Effector memory CD8-positive, alpha-beta T cell (primary cell): ENCODE data around the gene ATG7.
A peak's percentile ranks its signal among the peaks of the same experiment; 100 is the strongest.

Experiments used
- ATAC-seq: fragments of 150-1000 bp; cut with Tn5 transposase; replicated peaks from 2 replicates; pipeline ENCODE4 v1.10.0; 2021; ENCODE audit warnings: mild to moderate bottlenecking, moderate library complexity
- DNase-seq, 3 experiments: peaks; one replicate each; pipeline ENCODE4 v3.0.0; 2021
- H3K27ac Mint-ChIP-seq, 2 donors: one replicate each; pipeline ENCODE4 v1.8.0; 2022; ENCODE audit warnings: mild to moderate bottlenecking in 2 of 2, mixed read lengths in 2 of 2, moderate library complexity in 2 of 2
- H3K27me3 Mint-ChIP-seq, 2 donors: one replicate each; pipeline ENCODE4 v1.8.0; 2022; ENCODE audit warnings: mixed read lengths in 2 of 2
- H3K36me3 Mint-ChIP-seq: one replicate; pipeline ENCODE4 v1.8.0; 2022; ENCODE audit warnings: mild to moderate bottlenecking, moderate library complexity, mixed read lengths; ENCODE audit not compliant: insufficient read depth
- H3K4me1 Mint-ChIP-seq, 2 donors: one replicate each; pipeline ENCODE4 v1.8.0; 2022; ENCODE audit warnings: low read depth in 2 of 2, mixed read lengths in 2 of 2
- H3K4me3 Mint-ChIP-seq, 2 donors: one replicate each; pipeline ENCODE4 v1.8.0; 2022; ENCODE audit warnings: mild to moderate bottlenecking in 2 of 2, mixed read lengths in 2 of 2, moderate library complexity in 2 of 2
- H3K9me3 Mint-ChIP-seq, 2 donors: one replicate each; pipeline ENCODE4 v1.8.0; 2022; ENCODE audit warnings: mixed read lengths in 2 of 2

The ATG7 gene

DNA sequence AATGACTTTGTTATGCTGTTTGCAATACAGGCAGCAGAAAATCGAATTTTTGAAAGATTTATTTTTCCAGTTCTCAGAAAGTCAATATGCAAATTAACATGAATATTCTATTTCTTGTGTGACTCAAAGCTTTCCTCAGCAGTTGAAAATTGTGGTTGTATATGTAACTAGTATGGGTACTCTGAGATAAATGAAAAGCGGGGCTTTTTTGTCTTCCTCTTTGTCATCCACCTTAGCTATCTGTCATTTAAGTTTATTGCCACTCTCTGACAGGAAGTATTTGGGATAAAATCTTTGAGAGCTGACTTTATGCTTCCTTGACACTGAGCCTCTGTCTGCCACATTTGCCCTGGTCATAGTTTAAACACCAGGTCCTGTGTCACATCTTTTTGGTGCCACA lies 91.5 kb downstream of the ATG7 start:
- no peaks in the 10 kb centered on the region for H3K4me1 Mint-ChIP-seq
- ATAC-seq, result no peak

DNA sequence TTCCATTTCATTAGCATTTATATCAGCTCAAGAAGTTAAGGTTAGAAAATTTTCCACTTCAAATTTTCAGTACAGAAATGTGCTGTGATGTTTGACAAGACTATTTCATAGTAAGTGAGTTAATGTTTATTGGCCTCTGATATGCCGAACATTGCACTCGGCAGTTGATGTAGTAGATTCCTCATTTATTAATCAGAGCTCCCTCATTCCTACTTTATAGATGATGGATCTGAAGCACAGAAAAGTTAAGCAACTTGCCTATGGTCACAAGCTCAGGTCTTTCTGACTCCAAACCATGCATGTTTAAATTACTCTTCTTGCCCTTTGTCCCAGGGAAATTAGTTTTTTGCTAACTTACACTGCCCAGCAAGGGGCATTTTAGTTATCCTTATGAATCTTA lies 92.0 kb downstream of the ATG7 start:
- Mint-ChIP-seq H3K27me3 (no peaks in the 10 kb centered on the region), H3K36me3 (peaks cover 74% of the 10 kb centered on the region), H3K27ac (peak overlapping the region in 1 of 2 donors; percentile 41), H3K4me1 (no peaks in the 10 kb centered on the region), H3K4me3 (no peak overlapping the region), H3K9me3 (no peaks in the 10 kb centered on the region)
- DNase-seq (no peak), ATAC-seq (no peak)

More for the DNA sequence above, 91.5 kb downstream of the ATG7 start:
- Mint-ChIP-seq H3K9me3 (no peaks in the 10 kb centered on the region), H3K4me3 (no peak overlapping the region), H3K36me3 (peaks cover 74% of the 10 kb centered on the region), H3K27ac (no peak overlapping the region), H3K27me3 (no peaks in the 10 kb centered on the region)
- no peak for DNase-seq

DNA sequence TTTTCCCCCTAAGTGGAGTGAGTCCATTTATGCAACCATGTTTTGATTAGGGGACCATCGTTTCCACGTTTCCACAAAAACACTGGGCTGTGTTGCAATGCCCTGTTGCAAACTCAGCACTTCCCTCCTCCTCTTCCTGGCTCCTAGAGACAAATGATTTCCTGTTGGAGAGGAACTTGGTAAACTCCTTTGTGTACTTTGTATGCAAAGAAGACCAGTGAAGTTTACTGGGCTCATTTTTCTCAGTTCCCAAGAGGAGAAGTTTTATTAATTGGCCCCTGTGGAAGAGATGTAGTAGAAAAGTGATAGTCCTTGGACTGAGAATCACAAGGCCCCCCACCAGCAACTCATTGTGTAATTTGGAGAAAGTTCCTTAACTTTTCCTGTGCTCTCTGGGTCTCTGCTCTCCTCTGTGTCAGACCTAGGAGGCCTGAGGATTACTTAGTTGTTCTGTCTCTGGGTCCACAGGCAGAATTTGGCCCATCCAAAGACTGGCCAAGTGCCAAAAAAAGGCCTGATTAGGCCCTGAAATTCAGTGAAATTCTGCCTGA lies 95.0 kb downstream of the ATG7 start:
- H3K4me3 Mint-ChIP-seq, result no peak overlapping the region
- no peak for DNase-seq
- H3K27me3 Mint-ChIP-seq, result no peaks in the 10 kb centered on the region
- H3K36me3 Mint-ChIP-seq, result peaks cover 47% of the 10 kb centered on the region
- H3K9me3 Mint-ChIP-seq, result no peaks in the 10 kb centered on the region
- H3K27ac Mint-ChIP-seq, result peak overlapping the region in 1 of 2 donors; percentile 58
- no peak for ATAC-seq
- no peaks in the 10 kb centered on the region for H3K4me1 Mint-ChIP-seq

DNA sequence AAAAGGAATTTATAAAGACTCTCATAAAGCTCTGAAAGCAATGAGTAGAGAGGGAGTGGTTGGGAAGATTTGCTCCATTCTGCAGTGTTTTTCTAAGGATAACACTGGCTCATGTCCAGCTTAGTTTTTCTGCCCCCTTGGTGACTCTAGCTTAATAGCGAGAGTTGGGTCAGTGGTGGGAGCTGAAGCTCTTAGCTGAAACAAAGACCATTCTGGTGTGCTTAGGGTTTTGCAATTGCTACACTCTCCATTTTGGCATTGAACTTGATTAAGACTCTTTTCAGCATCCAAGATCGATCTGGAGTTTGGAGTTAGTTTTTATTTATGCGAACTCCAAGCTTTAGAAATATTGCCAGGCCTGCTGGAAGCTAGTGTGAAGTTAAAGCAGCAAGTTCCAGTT lies 98.0 kb downstream of the ATG7 start:
- Mint-ChIP-seq H3K27me3 (no peaks in the 10 kb centered on the region), H3K36me3 (peaks cover 34% of the 10 kb centered on the region), H3K27ac (peak overlapping the region in 1 of 2 donors; percentile 3), H3K4me1 (no peaks in the 10 kb centered on the region), H3K9me3 (no peaks in the 10 kb centered on the region), H3K4me3 (no peak overlapping the region)
- ATAC-seq, result no peak
- DNase-seq, result no peak

DNA sequence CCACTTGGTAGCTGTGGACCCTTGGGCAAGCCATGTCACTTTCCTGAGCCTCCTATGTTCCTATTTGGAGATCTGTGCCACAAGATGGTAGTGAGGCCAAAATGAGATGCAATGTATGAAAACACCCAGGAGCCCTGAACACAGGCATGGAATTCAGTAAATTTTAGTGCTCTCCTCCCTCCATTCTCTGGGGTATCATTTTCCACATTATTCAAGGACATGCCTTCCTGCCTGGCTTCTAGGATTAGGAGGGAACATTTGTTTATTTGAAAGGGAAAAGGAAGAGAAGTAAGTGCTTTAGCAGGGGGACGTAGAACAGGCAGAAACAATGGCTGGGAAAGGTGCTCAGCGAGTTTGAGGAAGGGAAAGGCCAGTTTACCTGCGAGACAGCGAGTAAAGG lies 98.8 kb downstream of the ATG7 start:
- peak overlapping the region in 1 of 2 donors; percentile 3 for H3K27ac Mint-ChIP-seq
- no peaks in the 10 kb centered on the region for H3K4me1 Mint-ChIP-seq
- H3K36me3 Mint-ChIP-seq, result peaks cover 28% of the 10 kb centered on the region
- H3K9me3 Mint-ChIP-seq, result no peaks in the 10 kb centered on the region
- no peak overlapping the region for H3K4me3 Mint-ChIP-seq
- no peak for ATAC-seq
- H3K27me3 Mint-ChIP-seq, result no peaks in the 10 kb centered on the region
- DNase-seq, result no peak

DNA sequence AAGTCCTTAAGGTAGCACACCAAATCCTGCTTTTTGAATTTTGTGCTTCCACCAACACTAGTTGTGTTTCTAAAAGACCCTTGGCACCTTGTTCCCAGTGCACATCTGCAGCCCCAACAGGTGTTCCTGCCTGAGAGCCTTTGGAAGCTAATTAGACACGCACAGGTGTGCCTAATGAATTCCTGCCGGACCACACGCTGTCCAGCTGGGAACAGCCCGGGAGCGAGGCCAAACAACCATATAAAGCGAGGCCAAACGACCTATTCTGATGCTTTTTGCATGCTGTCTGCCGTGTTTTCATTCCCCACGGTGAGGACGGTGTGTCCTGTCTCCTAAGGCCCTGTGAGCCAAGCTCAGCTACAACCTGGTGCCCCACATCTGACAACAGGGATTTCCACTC lies 99.5 kb downstream of the ATG7 start:
- DNase-seq, result no peak
- Mint-ChIP-seq H3K9me3 (no peaks in the 10 kb centered on the region), H3K4me1 (no peaks in the 10 kb centered on the region), H3K36me3 (peaks cover 22% of the 10 kb centered on the region), H3K27ac (no peak overlapping the region), H3K4me3 (no peak overlapping the region), H3K27me3 (no peaks in the 10 kb centered on the region)
- ATAC-seq, result no peak

DNA sequence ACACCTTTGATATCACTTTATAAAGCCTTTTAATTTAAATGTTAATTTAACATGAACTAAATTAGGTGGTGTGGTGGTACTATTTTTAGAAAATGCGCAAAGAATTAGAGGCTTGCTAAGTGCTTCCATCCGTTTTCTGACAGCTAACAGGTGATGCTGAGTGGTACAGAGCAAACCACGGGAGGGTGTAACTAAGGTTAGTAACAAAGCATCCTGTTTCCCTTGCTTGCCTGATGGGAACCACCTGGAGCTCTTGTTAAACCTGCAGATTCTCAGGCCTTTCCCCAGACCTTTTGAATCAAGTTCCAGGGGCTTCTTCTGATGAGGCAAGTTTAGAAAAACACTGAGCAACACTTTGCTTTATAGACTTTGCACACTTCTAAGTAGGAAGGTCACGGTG lies 101.0 kb downstream of the ATG7 start:
- ATAC-seq (no peak), DNase-seq (no peak)
- H3K4me3 Mint-ChIP-seq, result no peak overlapping the region
- peaks cover 11% of the 10 kb centered on the region for H3K36me3 Mint-ChIP-seq
- H3K27me3 Mint-ChIP-seq, result no peaks in the 10 kb centered on the region
- no peaks in the 10 kb centered on the region for H3K9me3 Mint-ChIP-seq
- H3K27ac Mint-ChIP-seq, result no peak overlapping the region
- no peaks in the 10 kb centered on the region for H3K4me1 Mint-ChIP-seq

DNA sequence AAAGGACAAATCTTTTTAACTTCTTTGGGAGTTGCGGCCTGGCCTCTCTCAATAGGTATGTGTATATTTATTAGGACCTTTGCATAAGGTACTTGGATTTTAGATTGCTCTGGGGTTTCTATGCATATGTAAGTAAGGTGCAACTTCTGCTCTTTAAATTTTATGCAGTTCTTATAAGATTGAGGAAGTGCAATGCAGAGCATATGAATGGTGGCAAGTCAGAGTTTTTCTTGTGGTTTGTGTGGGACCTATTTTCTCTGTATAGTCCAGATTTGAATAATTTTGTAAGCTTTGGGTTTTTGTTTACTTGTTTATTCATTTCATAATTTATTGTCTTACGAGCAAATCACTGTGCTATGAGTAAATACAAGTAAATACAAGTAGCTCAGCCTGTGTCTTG lies 101.5 kb downstream of the ATG7 start:
- DNase-seq, result no peak
- no peak for ATAC-seq
- no peaks in the 10 kb centered on the region for H3K4me1 Mint-ChIP-seq
- H3K27me3 Mint-ChIP-seq, result no peaks in the 10 kb centered on the region
- H3K27ac Mint-ChIP-seq, result peak overlapping the region in 1 of 2 donors; percentile 29
- no peaks in the 10 kb centered on the region for H3K9me3 Mint-ChIP-seq
- H3K36me3 Mint-ChIP-seq, result peaks cover 11% of the 10 kb centered on the region
- H3K4me3 Mint-ChIP-seq, result no peak overlapping the region

DNA sequence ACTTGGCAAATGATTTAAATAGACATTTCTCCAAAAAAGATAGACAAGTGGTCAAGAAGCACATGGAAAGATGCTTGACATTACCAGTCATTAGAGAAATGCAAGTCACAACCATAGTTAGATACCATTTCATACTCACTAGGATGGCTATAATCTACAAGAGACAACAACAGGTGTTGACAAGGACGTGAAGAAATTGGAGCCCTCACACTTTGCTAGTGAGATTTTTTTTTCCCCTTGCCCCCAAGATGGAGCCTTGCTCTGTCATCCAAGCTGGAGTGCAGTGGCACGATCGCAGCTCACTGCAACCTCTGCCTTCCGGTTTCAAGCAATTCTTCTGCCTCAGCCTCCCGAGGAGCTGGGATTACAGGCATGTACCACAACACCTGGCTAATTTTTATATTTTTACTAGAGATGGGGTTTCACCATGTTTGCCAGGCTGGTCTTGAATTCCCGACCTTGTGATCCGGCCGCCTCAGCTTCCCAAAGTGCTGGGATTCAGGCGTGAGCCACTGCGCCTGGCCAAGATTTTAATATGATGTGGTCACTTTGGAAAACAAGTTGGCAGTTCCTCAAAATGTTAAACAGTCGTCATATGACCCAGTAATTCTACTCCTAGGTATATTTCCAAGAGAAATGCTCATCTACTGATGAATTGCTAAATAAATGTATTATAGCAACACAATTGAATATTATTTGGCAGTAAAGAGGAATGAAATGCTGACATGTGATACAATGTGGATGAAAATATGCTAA lies 103.3 kb downstream of the ATG7 start:
- Mint-ChIP-seq H3K27me3 (no peaks in the 10 kb centered on the region), H3K9me3 (no peaks in the 10 kb centered on the region), H3K4me1 (no peaks in the 10 kb centered on the region), H3K27ac (no peak overlapping the region), H3K4me3 (no peak overlapping the region), H3K36me3 (peaks cover 14% of the 10 kb centered on the region)
- DNase-seq (no peak), ATAC-seq (no peak)

DNA sequence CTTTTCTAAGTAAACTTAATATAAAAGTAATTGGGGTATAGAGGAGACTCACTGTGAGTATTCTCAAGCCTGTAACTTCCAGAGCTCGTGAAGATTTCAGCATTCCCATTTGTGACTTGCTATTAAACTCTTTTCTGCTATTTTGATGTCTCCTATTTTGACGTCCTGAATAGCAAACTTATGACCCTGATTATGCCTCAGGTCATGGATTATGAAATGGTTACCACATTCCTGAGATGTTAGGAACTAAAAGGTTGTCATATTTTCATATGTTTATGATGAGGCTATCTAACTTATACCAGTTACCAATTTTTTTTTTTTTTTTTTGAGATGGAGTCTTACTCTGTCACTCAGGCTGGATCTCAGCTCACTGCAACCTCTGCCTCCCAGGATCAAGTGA lies 105.5 kb downstream of the ATG7 start:
- no peak for ATAC-seq
- H3K4me3 Mint-ChIP-seq, result no peak overlapping the region
- DNase-seq, result no peak
- no peaks in the 10 kb centered on the region for H3K4me1 Mint-ChIP-seq
- H3K9me3 Mint-ChIP-seq, result no peaks in the 10 kb centered on the region
- H3K36me3 Mint-ChIP-seq, result peaks cover 13% of the 10 kb centered on the region
- no peaks in the 10 kb centered on the region for H3K27me3 Mint-ChIP-seq
- H3K27ac Mint-ChIP-seq, result no peak overlapping the region

DNA sequence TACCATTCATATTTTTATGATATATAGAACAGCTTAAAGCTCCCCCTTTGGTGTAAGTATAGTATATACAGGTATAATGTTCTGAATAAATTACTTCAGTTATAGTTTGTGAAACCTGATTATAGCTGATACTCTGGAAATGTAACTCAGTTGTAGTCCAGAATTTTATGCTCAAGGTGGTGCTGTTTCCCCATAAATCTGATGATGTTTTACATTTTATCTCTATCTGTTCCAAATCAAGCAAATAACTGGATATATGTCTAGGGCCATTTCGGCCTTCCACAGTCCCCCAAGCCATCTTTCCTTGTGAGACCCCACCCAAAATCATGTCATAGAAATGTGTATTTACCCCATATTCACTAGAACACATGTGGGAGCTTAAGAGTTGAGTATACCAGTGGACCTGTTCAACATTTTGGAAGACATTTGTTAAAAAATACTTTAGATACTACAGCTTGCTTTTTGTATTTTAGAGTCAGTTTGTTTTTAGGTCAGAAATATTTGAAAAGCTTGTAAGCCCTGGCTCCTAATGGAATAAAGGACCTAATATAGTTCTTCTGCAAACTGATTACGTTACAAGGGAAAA lies 107.1 kb downstream of the ATG7 start:
- H3K27ac Mint-ChIP-seq, result peak overlapping the region in 1 of 2 donors; percentile 49
- no peaks in the 10 kb centered on the region for H3K9me3 Mint-ChIP-seq
- DNase-seq (peak; percentile 12 to 43 (median 20)), ATAC-seq (peak; percentile 33)
- no peaks in the 10 kb centered on the region for H3K27me3 Mint-ChIP-seq
- H3K4me1 Mint-ChIP-seq, result no peaks in the 10 kb centered on the region
- no peak overlapping the region for H3K4me3 Mint-ChIP-seq
- peaks cover 16% of the 10 kb centered on the region for H3K36me3 Mint-ChIP-seq

DNA sequence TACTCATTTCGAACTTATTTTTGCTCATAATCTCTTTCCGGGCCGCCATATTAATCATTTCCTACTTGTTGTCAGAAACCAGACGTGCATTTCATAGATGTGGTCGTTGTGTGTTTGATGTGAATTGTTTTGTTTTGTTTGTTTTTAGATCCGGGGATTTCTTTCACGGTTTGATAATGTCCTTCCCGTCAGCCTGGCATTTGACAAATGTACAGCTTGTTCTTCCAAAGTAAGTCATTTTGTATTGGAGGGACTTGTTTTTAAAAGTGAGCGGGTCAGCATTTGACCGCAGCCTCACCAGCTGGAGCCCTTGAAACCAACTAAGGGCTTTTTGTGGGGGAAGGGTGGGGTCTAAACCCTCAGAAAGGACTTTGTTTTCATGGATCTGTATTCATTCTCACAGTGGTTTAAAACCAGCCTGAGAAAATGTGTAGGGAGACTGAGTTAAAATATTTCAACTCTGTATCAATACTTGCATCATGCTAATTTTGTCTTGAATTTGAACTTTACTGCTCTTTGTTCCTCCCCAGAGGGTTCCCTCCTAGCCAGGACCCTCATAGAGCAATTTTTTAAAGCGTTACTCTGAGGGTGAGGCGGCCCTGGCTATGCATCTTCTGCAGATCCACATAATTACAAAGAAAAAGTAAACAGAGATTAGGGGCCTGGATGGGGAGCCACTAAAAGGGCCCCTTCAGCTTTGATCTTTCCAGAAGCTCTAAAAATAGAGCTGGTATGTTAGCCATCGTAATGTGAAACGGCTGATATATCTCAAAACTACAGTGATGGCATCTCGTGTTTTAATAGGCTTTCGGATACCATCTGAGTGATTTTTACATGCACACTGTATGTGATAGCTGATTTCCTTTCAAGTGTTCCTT lies 107.9 kb downstream of the ATG7 start:
- Mint-ChIP-seq H3K36me3 (peaks cover 11% of the 10 kb centered on the region), H3K4me3 (no peak overlapping the region), H3K27me3 (no peaks in the 10 kb centered on the region), H3K4me1 (no peaks in the 10 kb centered on the region), H3K27ac (peak overlapping the region in 1 of 2 donors; percentile 49), H3K9me3 (no peaks in the 10 kb centered on the region)
- ATAC-seq, result no peak
- no peak for DNase-seq

DNA sequence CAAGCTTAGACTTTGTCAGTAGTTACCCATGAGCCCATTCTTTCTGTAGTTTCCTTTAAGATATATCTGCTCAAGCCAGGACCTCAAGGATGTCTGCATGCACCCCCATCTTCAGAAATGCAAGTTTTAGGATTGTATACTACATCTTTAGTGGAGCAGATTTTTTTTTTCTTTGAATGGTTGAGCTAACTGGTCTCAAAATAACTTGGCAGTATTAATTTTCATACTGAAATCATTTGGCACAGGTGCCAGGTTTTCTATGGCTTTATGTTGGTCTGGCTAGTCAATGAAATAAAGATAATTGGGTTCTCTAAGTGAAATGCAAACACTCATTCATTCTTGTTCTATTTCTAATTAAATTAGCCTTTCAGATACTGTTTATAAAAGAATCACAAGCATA lies 108.9 kb downstream of the ATG7 start:
- Mint-ChIP-seq H3K36me3 (peaks cover 9% of the 10 kb centered on the region), H3K27me3 (no peaks in the 10 kb centered on the region), H3K4me1 (no peaks in the 10 kb centered on the region), H3K27ac (no peak overlapping the region), H3K9me3 (no peaks in the 10 kb centered on the region), H3K4me3 (no peak overlapping the region)
- no peak for DNase-seq
- ATAC-seq, result no peak
